ENCODE data around the gene ANGPTL4.
"Not testable (repeated sequence)": the region's sequence is repeated elsewhere in the genome, so short reads cannot be mapped to it uniquely, and the experiment has no call there.

Gene ANGPTL4

GRCh38 chr19:8334458-8335342, 29.3 kb upstream of the ANGPTL4 start:
- DNase-seq (ENCODE audit: low read depth in 3 of 3): no peak

- no peak for DNase-seq (ENCODE audit: low read depth in 3 of 3)
Observed at GRCh38 chr19:8335343-8336071, 28.4 kb upstream of the ANGPTL4 start.

- DNase-seq (ENCODE audit: low read depth in 3 of 3): no peak
Observed at GRCh38 chr19:8336072-8336569, 27.8 kb upstream of the ANGPTL4 start.

GRCh38 chr19:8336660-8337059, 27.3 kb upstream of the ANGPTL4 start:
- no peak for DNase-seq (ENCODE audit: low read depth in 3 of 3)

- no peak for DNase-seq (ENCODE audit: low read depth in 3 of 3)
Observed at GRCh38 chr19:8337728-8338127, 26.2 kb upstream of the ANGPTL4 start.

- no peak for DNase-seq (ENCODE audit: low read depth in 3 of 3)
Observed at GRCh38 chr19:8338835-8339234, 25.1 kb upstream of the ANGPTL4 start.

- DNase-seq (ENCODE audit: low read depth in 3 of 3): no peak
Observed at GRCh38 chr19:8340341-8341096, 23.4 kb upstream of the ANGPTL4 start.

- DNase-seq (ENCODE audit: low read depth in 3 of 3): not testable (repeated sequence)
Observed at GRCh38 chr19:8341504-8341903, 22.5 kb upstream of the ANGPTL4 start.

GRCh38 chr19:8342316-8342683, 21.7 kb upstream of the ANGPTL4 start:
- DNase-seq (ENCODE audit: low read depth in 3 of 3): no peak

GRCh38 chr19:8342684-8343482, 21.1 kb upstream of the ANGPTL4 start, which contains the start of gene KANK3:
KANK3 (minus strand) TSS chr19:8343262; CDS start chr19:8337828, 5,434 bp downstream.
- DNase-seq (ENCODE audit: low read depth in 3 of 3): peak; percentile 86 to 96 (median 89)

GRCh38 chr19:8343483-8343844, 20.5 kb upstream of the ANGPTL4 start:
- no peak for DNase-seq (ENCODE audit: low read depth in 3 of 3)

GRCh38 chr19:8349629-8350372, 14.2 kb upstream of the ANGPTL4 start:
- DNase-seq (ENCODE audit: low read depth in 3 of 3): not testable (repeated sequence)

- DNase-seq (ENCODE audit: low read depth in 3 of 3): no peak
Observed at GRCh38 chr19:8352134-8352827, 11.7 kb upstream of the ANGPTL4 start.

- not testable (repeated sequence) for DNase-seq (ENCODE audit: low read depth in 3 of 3)
Observed at GRCh38 chr19:8352845-8353244, 11.1 kb upstream of the ANGPTL4 start.

GRCh38 chr19:8355631-8356402, 8.1 kb upstream of the ANGPTL4 start:
- no peak for DNase-seq (ENCODE audit: low read depth in 3 of 3)

- DNase-seq (ENCODE audit: low read depth in 3 of 3): no peak
Observed at GRCh38 chr19:8357007-8357521, 6.9 kb upstream of the ANGPTL4 start.

- no peak for DNase-seq (ENCODE audit: low read depth in 3 of 3)
Observed at GRCh38 chr19:8358948-8359347, 5.0 kb upstream of the ANGPTL4 start.

GRCh38 chr19:8360196-8360595, 3.8 kb upstream of the ANGPTL4 start:
- DNase-seq (ENCODE audit: low read depth in 3 of 3): no peak
